Measurements from ENCODE around the gene FLVCR2. TPM values are rescaled to one million over a fixed set of nuclear protein-coding genes. Genes with fewer than 3 reads are reported as not detected.

The FLVCR2 gene
- total RNA-seq, 6 experiments from 2014 or later = 0.27 to 3.1 (median 1.8) TPM

DNA sequence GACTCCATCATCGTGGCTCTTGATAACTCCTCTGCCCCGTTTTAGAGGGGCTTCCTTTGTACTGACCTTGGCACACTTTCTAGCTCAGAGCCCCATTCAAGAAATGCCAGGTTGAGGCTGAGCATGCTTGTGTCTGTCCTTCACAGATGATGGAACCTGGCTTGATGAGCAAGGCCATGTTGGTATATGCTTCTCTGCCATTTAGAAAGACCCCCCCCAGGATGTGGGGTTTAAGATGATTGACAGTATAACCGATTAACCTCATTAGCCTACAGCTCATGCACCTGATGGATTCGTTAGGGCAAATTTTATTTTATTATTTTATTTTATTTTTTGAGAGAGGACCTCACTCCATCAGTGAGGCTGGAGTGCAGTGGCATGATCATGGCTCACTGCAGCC, 35.2 kb upstream of the FLVCR2 start:
- no peak for TF ChIP-seq CTCF (IDR thresholded peaks at IDR 0.05)
- H3K9me3 Mint-ChIP-seq = no peaks in the 10 kb centered on the region
- peaks cover 27% of the 10 kb centered on the region for H3K27me3 Mint-ChIP-seq (ENCODE audit: insufficient read depth)
- H3K4me1 Mint-ChIP-seq (ENCODE audit: low read depth) = peaks cover 4% of the 10 kb centered on the region; the same call in 1 of the 2 replicates
- no peak overlapping the region for H3K4me3 Mint-ChIP-seq
- no peak overlapping the region for H3K27ac Mint-ChIP-seq
- no peaks in the 10 kb centered on the region for H3K36me3 Mint-ChIP-seq (ENCODE audit: low read depth)
- no peak for DNase-seq

DNA sequence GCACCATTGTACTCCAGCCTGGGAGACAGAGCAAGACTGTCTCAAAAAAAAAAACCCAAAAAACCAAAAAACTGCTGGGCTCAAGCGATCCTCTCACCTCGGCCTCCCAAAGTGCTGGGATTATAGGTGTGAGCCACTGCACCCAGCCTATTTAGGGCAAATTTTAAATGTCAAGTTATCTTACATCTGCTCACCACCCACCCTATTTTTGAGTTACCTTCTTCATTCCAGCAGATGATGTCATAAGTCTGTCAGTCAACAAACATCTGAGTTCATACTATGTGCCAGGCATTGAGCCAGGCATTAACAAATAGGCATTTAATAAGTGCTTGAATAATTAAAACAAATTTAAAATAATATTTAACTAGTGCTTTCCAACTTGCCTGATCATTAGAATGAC, 34.6 kb upstream of the FLVCR2 start:
- H3K27me3 Mint-ChIP-seq (ENCODE audit: insufficient read depth) = peaks cover 29% of the 10 kb centered on the region
- no peak for TF ChIP-seq CTCF (IDR thresholded peaks at IDR 0.05)
- DNase-seq = no peak
- no peaks in the 10 kb centered on the region for H3K9me3 Mint-ChIP-seq
- no peaks in the 10 kb centered on the region for H3K36me3 Mint-ChIP-seq (ENCODE audit: low read depth)
- no peak overlapping the region for H3K4me3 Mint-ChIP-seq
- no peak overlapping the region for H3K27ac Mint-ChIP-seq
- H3K4me1 Mint-ChIP-seq (ENCODE audit: low read depth) = peaks cover 4% of the 10 kb centered on the region; the same call in 1 of the 2 replicates

- no peak for DNase-seq
- Mint-ChIP-seq H3K4me3 (no peak overlapping the region), H3K9me3 (no peaks in the 10 kb centered on the region), H3K36me3 (ENCODE audit: low read depth) (no peaks in the 10 kb centered on the region), H3K4me1 (ENCODE audit: low read depth) (peaks cover 4% of the 10 kb centered on the region; the same call in 1 of the 2 replicates), H3K27ac (no peak overlapping the region), H3K27me3 (ENCODE audit: insufficient read depth) (peaks cover 39% of the 10 kb centered on the region)
- TF ChIP-seq CTCF (IDR thresholded peaks at IDR 0.05) = no peak
These were observed 32.5 kb upstream of the FLVCR2 start for GRCh38 chr14:75545907-75546306.

DNA sequence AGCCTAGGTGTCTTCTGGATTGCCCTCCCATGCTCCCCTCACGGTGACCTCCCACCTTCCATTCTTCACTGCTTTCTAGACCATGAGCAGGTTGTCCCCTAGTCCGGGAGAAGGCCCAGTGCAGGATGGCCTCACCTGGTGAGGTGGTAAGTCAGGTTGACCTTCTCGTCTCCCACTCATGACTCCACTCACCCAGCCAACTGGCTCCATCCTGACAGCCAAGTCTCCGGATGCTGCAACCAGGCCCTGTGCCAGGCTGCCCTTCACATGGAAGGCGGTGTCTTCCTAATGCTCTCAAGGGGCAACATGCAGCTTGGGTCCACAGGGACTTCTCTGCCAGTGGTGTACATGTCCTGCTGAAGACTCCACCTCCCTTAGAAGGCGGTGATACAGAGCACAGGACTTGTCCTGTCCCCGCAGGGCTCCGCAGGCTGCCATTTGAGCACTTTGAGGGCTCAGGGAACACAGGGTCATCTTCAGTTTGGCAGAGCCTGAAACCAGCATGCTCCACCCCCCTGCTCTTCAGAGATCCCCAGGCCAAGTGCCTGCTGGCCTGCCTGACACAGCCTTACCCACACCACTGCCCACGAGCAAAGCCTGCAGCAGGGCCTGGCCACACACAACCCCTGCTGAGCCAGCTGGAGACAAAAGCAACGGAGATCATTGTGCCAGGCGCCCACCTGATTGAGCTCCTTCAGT, 30.7 kb upstream of the FLVCR2 start:
- Mint-ChIP-seq H3K4me1 (ENCODE audit: low read depth) (peaks cover 2% of the 10 kb centered on the region; the same call in 1 of the 2 replicates), H3K9me3 (no peaks in the 10 kb centered on the region), H3K4me3 (no peak overlapping the region), H3K27me3 (ENCODE audit: insufficient read depth) (peaks cover 39% of the 10 kb centered on the region), H3K36me3 (ENCODE audit: low read depth) (no peaks in the 10 kb centered on the region), H3K27ac (no peak overlapping the region)
- TF ChIP-seq CTCF (IDR thresholded peaks at IDR 0.05) = no peak
- DNase-seq = no peak

DNA sequence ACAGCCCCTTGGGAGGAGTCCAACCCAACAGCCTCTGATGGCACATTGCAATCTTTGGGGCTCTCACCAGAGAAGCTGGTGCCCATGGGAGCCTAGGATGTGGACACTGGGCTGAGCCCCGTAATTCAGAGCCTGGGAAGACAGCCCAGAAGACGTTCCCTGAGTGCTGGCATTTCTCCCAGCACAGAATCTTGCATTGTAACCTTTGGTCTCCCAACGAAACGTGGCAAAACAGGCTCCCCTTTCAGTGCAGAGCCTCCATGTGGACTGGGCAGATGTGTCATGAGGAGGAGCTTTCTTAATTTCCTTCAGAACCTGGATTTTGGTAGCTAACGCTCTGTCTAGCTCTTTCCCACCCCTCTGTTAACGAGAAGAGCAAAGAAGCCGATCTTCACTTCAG, 29.9 kb upstream of the FLVCR2 start:
- H3K4me3 Mint-ChIP-seq = no peak overlapping the region
- no peaks in the 10 kb centered on the region for H3K9me3 Mint-ChIP-seq
- no peaks in the 10 kb centered on the region for H3K36me3 Mint-ChIP-seq (ENCODE audit: low read depth)
- peak; percentile 28 for DNase-seq
- H3K27me3 Mint-ChIP-seq (ENCODE audit: insufficient read depth) = peaks cover 35% of the 10 kb centered on the region
- no peaks in the 10 kb centered on the region for H3K4me1 Mint-ChIP-seq (ENCODE audit: low read depth)
- no peak overlapping the region for H3K27ac Mint-ChIP-seq
- TF ChIP-seq CTCF (IDR thresholded peaks at IDR 0.05) = no peak

All from HFFc6 (cell line).